ENCODE data around the gene GAB4.
"Not testable (repeated sequence)": the region's sequence is repeated elsewhere in the genome, so short reads cannot be mapped to it uniquely, and the experiment has no call there.

The GAB4 gene

GRCh38 chr22:17007852-17008731 is at the start of gene GAB4:
TSS of gene GAB4 (minus strand) at chr22:17008222. CDS start at chr22:17008114, 108 bp downstream.
- no peak for DNase-seq

GRCh38 chr22:17056807-17057206 is 48.8 kb upstream of the GAB4 start:
- no peak for DNase-seq

GRCh38 chr22:17056058-17056457 is 48.0 kb upstream of the GAB4 start:
- DNase-seq = no peak

- no peak for DNase-seq
Measured at GRCh38 chr22:17047656-17048055, 39.6 kb upstream of the GAB4 start.

GRCh38 chr22:17046566-17047348 is 38.7 kb upstream of the GAB4 start:
- no peak for DNase-seq

GRCh38 chr22:17043521-17043920 is 35.5 kb upstream of the GAB4 start:
- DNase-seq = no peak

- DNase-seq = not testable (repeated sequence)
Measured at GRCh38 chr22:17036842-17037711, 29.1 kb upstream of the GAB4 start.

GRCh38 chr22:17035976-17036841 is 28.2 kb upstream of the GAB4 start:
- DNase-seq = not testable (repeated sequence)

- no peak for DNase-seq
Measured at GRCh38 chr22:17035246-17035645, 27.2 kb upstream of the GAB4 start.

GRCh38 chr22:17034532-17034931 is 26.5 kb upstream of the GAB4 start:
- DNase-seq = not testable (repeated sequence)

- not testable (repeated sequence) for DNase-seq
Measured at GRCh38 chr22:17032277-17032676, 24.3 kb upstream of the GAB4 start.

GRCh38 chr22:17024380-17024779 is 16.4 kb upstream of the GAB4 start:
- DNase-seq = not testable (repeated sequence)

- not testable (repeated sequence) for DNase-seq
Measured at GRCh38 chr22:17015552-17015951, 7.5 kb upstream of the GAB4 start.

- not testable (repeated sequence) for DNase-seq
Measured at GRCh38 chr22:17014101-17014440, 6.0 kb upstream of the GAB4 start.

- no peak for DNase-seq
Measured at GRCh38 chr22:17013396-17014100, 5.5 kb upstream of the GAB4 start.

GRCh38 chr22:17012267-17012666 is 4.2 kb upstream of the GAB4 start:
- DNase-seq = no peak

- no peak for DNase-seq
Measured at GRCh38 chr22:17009640-17010291, 1.7 kb upstream of the GAB4 start.

- no peak for DNase-seq
Measured at GRCh38 chr22:17007257-17007656, 765 bp downstream of the GAB4 start.

- no peak for DNase-seq
Measured at GRCh38 chr22:16989915-16990314, 18.1 kb downstream of the GAB4 start.

- DNase-seq = no peak
Measured at GRCh38 chr22:16988257-16988656, 19.8 kb downstream of the GAB4 start.

GRCh38 chr22:16987822-16988221 is 20.2 kb downstream of the GAB4 start:
- DNase-seq = no peak

Data from activated effector memory CD4-positive, alpha-beta T cell treated with Interleukin-2 at 50 U/mL for 16 hours (primary cell).